ENCODE measurements around the gene C2orf92. TPM values are rescaled to one million over a fixed set of nuclear protein-coding genes. Genes with fewer than 3 reads are reported as not detected.

Gene C2orf92
- total and polyA plus RNA-seq, 2 donors (not counting 1 experiment from before 2014, with no cell fraction given) = 0.99 to 1.1 TPM

DNA sequence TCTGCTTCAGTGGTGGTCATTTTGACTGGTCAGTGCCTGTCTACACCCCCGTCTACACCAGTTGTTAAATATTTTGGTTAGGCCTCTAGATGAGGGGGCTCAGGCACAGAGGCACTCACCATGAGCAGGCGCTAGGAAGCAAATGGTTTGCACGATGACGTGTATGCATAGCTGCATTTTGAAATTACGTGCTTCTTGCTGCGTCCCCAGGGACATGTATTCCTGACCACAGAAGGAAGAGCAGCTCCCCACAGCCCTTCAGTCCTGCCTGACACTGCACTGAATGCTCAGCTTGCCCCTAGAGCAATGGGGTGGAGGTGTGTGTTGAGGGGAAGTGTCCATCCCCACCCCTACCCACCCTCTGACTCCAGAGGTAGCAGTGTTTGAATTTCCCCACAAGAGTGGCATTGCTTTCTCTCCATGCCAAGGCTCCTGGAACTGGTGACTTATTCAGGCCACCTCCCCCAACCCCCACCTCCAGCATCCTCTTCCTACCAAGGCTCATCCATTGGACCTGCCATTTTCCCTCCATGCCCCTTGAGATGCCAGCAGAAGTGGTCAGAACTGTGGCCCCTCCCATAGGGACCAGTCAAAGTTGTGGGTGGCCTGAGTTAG lies 32.4 kb downstream of the C2orf92 start:
- no peaks in the 10 kb centered on the region for H3K27me3 ChIP-seq (ENCODE audit: control insufficient read depth, insufficient read depth, low read length)
- no peak overlapping the region for H3K27ac ChIP-seq (ENCODE audit: insufficient read depth, low read length)
- no peaks in the 10 kb centered on the region for H3K9me3 ChIP-seq (ENCODE audit: control insufficient read depth, insufficient read depth, low read depth, low read length)
- TF ChIP-seq, protein P1, sequence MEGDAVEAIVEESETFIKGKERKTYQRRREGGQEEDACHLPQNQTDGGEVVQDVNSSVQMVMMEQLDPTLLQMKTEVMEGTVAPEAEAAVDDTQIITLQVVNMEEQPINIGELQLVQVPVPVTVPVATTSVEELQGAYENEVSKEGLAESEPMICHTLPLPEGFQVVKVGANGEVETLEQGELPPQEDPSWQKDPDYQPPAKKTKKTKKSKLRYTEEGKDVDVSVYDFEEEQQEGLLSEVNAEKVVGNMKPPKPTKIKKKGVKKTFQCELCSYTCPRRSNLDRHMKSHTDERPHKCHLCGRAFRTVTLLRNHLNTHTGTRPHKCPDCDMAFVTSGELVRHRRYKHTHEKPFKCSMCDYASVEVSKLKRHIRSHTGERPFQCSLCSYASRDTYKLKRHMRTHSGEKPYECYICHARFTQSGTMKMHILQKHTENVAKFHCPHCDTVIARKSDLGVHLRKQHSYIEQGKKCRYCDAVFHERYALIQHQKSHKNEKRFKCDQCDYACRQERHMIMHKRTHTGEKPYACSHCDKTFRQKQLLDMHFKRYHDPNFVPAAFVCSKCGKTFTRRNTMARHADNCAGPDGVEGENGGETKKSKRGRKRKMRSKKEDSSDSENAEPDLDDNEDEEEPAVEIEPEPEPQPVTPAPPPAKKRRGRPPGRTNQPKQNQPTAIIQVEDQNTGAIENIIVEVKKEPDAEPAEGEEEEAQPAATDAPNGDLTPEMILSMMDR (conservative IDR thresholded peaks at IDR 0.05 in 1 of 2, IDR thresholded peaks at IDR 0.05 in 1 of 2; ENCODE audit: low read depth in 1 of 2, low read length in 2 of 2) = no peak
- TF ChIP-seq EZH2 (IDR thresholded peaks at IDR 0.05; ENCODE audit: low read length, missing control alignments) = no peak
- H4K20me1 ChIP-seq (ENCODE audit: control insufficient read depth, extremely low read depth, insufficient read depth, low read length) = no peaks in the 10 kb centered on the region
- H3K4me2 ChIP-seq (ENCODE audit: extremely low read depth, insufficient read depth, low read length) = no peak overlapping the region
- no peaks in the 10 kb centered on the region for H3K36me3 ChIP-seq (ENCODE audit: control insufficient read depth, insufficient read depth, low read length)
- H3K79me2 ChIP-seq (ENCODE audit: control insufficient read depth, insufficient read depth, low read length) = no peaks in the 10 kb centered on the region
- H3K4me3 ChIP-seq (replicated peaks in 1 of 4; ENCODE audit: control extremely low read depth in 1 of 4, insufficient read depth in 1 of 4, low read depth in 3 of 4, low read length in 4 of 4) = no peak overlapping the region
- H2AFZ ChIP-seq (ENCODE audit: low read length) = no peak overlapping the region
- no peaks in the 10 kb centered on the region for H3K4me1 ChIP-seq (ENCODE audit: control insufficient read depth, extremely low read depth, insufficient read depth, low read length)
- DNase-seq (ENCODE audit: low read depth in 2 of 2) = no peak
- H3K9ac ChIP-seq (ENCODE audit: insufficient read depth, low read length) = no peak overlapping the region

DNA sequence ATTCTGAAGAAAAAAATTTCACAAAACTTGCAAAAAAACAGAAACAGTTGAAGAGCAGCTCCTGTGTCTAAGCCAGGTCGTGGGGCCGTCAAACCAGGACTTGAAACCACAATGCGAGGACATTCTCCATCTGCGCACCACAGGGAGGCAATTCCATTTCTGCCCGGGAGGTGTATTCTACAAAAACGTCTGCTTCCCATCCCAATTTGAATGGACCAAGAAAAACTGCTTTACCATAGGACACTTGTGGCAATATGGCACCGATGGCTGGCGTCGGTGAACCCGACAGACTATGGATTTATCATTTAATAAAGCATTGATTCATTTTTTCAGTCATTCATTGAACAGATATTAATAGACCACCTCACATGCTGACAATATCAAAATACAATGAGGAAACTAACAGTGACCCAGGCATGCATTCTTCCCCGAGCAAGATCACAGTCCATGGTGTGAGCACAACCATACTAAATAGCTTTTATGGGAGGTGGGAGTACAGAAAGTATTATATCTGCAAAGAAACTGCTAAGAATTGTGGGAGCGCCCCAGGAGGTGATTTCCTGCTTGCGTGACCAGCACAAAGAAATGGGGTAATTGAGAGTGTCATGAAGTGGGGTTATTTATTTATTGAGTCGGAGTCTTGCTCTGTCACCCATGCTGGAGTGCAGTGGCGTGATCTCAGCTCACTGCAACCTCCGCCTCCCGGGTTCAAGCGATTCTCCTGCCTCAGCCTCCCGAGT lies 33.4 kb downstream of the C2orf92 start:
- H3K27me3 ChIP-seq (ENCODE audit: control insufficient read depth, insufficient read depth, low read length) = no peaks in the 10 kb centered on the region
- H3K9me3 ChIP-seq (ENCODE audit: control insufficient read depth, insufficient read depth, low read depth, low read length) = no peaks in the 10 kb centered on the region
- DNase-seq (ENCODE audit: low read depth in 2 of 2) = no peak

DNA sequence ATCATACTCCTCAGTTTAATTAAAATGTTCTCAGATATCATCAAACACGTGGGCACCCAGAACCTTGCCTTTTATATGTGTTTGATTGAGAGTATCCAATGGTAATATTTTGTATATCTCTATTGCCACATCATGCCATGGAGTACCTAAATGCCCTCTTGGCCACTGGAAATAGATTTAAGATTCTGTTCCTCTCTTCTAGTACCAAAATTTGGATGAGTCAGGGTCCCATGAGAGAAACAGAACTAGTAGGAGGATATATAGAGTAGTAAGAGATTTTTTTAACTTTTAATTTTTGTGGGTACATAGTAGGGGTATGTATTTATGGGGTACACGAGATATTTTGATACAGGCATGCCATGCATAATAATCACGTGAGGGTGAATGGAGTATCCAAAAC lies 34.2 kb downstream of the C2orf92 start:
- Histone ChIP-seq H3K4me3 (replicated peaks in 1 of 4; ENCODE audit: control extremely low read depth in 1 of 4, insufficient read depth in 1 of 4, low read depth in 3 of 4, low read length in 4 of 4) (no peak overlapping the region), H3K79me2 (ENCODE audit: control insufficient read depth, insufficient read depth, low read length) (no peaks in the 10 kb centered on the region), H2AFZ (ENCODE audit: low read length) (no peak overlapping the region), H3K4me2 (ENCODE audit: extremely low read depth, insufficient read depth, low read length) (no peak overlapping the region), H3K36me3 (ENCODE audit: control insufficient read depth, insufficient read depth, low read length) (no peaks in the 10 kb centered on the region), H4K20me1 (ENCODE audit: control insufficient read depth, extremely low read depth, insufficient read depth, low read length) (no peaks in the 10 kb centered on the region), H3K4me1 (ENCODE audit: control insufficient read depth, extremely low read depth, insufficient read depth, low read length) (no peaks in the 10 kb centered on the region), H3K9ac (ENCODE audit: insufficient read depth, low read length) (no peak overlapping the region), H3K27me3 (ENCODE audit: control insufficient read depth, insufficient read depth, low read length) (peaks cover 4% of the 10 kb centered on the region), H3K27ac (ENCODE audit: insufficient read depth, low read length) (no peak overlapping the region), H3K9me3 (ENCODE audit: control insufficient read depth, insufficient read depth, low read depth, low read length) (no peaks in the 10 kb centered on the region)
- no peak for TF ChIP-seq EZH2 (IDR thresholded peaks at IDR 0.05; ENCODE audit: low read length, missing control alignments)
- TF ChIP-seq, protein P1 (conservative IDR thresholded peaks at IDR 0.05 in 1 of 2, IDR thresholded peaks at IDR 0.05 in 1 of 2; ENCODE audit: low read depth in 1 of 2, low read length in 2 of 2) = no peak
- no peak for DNase-seq (ENCODE audit: low read depth in 2 of 2)

More for the DNA sequence above, 33.4 kb downstream of the C2orf92 start:
- Histone ChIP-seq H3K9ac (ENCODE audit: insufficient read depth, low read length) (no peak overlapping the region), H3K79me2 (ENCODE audit: control insufficient read depth, insufficient read depth, low read length) (no peaks in the 10 kb centered on the region), H3K4me2 (ENCODE audit: extremely low read depth, insufficient read depth, low read length) (no peak overlapping the region), H3K36me3 (ENCODE audit: control insufficient read depth, insufficient read depth, low read length) (no peaks in the 10 kb centered on the region), H3K4me1 (ENCODE audit: control insufficient read depth, extremely low read depth, insufficient read depth, low read length) (no peaks in the 10 kb centered on the region), H2AFZ (ENCODE audit: low read length) (no peak overlapping the region), H3K4me3 (replicated peaks in 1 of 4; ENCODE audit: control extremely low read depth in 1 of 4, insufficient read depth in 1 of 4, low read depth in 3 of 4, low read length in 4 of 4) (no peak overlapping the region), H3K27ac (ENCODE audit: insufficient read depth, low read length) (no peak overlapping the region), H4K20me1 (ENCODE audit: control insufficient read depth, extremely low read depth, insufficient read depth, low read length) (no peaks in the 10 kb centered on the region)
- no peak for TF ChIP-seq EZH2 (IDR thresholded peaks at IDR 0.05; ENCODE audit: low read length, missing control alignments)
- TF ChIP-seq, protein P1 (conservative IDR thresholded peaks at IDR 0.05 in 1 of 2, IDR thresholded peaks at IDR 0.05 in 1 of 2; ENCODE audit: low read depth in 1 of 2, low read length in 2 of 2) = no peak

All from fibroblast of lung (primary cell).